GM19324 (cell line): ENCODE results near the gene RFX1.
"Not testable (repeated sequence)": the region's sequence is repeated elsewhere in the genome, so short reads cannot be mapped to it uniquely, and the experiment has no call there.

Experiments used
- ATAC-seq: cut with Tn5 transposase; IDR thresholded peaks from one replicate; pipeline ENCODE4 v1.9.1; 2021; ENCODE audit warnings: mild to moderate bottlenecking, moderate library complexity; ENCODE audit not compliant: unreplicated experiment, low FRiP score

Gene RFX1

DNA sequence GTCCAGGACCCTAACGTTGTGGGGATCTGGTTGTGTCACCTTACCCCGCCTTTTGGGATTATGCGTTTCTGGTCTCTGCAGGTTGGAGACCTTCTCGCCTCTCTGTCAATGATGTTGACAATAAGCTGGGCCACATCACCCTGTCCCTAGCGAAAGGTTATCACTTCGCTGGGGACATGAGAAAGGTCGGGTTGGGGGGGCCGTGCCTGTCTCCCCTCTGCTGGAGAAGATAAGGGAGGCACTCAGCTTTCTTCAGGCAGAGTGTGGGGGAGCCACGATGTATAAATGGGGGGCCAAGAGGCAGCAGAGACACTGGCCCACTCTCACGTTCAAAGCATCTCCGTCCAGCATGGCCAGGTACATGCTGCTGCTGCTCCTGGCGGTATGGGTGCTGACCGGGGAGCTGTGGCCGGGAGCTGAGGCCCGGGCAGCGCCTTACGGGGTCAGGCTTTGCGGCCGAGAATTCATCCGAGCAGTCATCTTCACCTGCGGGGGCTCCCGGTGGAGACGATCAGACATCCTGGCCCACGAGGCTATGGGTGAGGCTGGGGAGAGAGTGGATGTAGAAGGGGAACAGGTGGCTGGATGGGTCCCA is 21.8 kb upstream of the RFX1 start, which contains the start of gene RLN3:
Gene RLN3, plus strand, starts transcription at position 293 of the 595 bp plus-strand sequence. Its CDS starts 57 bp downstream, at position 350.
- no peak for ATAC-seq

GRCh38 chr19:14026652-14027192 is 20.6 kb upstream of the RFX1 start:
- not testable (repeated sequence) for ATAC-seq

DNA sequence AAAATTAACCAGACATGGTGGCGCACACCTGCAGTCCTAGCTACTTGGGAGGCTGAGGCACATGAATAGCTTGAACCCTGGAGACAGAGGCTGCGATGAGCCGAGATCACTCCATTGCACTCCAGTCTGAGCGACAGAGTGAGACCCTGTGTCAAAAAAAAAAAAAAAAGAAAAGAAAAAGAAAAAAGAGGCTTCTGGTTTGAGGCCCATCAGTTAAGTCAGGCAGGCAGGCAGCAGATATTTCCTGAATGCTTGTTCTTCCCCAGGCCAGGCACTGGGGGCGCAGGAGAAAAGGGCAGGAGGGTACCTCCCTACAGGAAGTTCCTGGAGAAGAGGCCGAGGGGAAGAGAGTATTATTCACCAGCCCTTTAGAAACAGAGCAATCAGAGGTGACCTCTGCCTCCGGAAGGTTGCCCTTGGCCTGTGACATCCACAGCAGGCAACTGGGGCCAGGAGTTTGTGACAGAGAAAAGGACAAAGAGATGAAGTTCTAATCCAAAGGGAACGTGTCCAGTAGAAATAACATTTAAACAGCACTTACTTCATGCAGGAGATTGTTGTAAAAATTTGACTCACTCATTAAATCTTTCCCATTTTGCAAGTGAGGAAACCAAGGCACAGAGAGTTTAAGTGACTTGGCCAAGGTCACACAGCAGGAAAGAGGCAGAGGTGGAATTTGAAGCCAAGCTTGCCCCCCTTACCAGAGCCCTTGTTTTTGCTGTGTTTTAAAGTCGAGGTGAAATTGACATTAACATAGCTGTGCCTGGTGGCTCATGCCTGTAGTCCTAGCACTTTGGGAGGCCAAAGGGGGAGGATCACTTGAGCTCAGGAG is 17.5 kb upstream of the RFX1 start:
- no peak for ATAC-seq

DNA sequence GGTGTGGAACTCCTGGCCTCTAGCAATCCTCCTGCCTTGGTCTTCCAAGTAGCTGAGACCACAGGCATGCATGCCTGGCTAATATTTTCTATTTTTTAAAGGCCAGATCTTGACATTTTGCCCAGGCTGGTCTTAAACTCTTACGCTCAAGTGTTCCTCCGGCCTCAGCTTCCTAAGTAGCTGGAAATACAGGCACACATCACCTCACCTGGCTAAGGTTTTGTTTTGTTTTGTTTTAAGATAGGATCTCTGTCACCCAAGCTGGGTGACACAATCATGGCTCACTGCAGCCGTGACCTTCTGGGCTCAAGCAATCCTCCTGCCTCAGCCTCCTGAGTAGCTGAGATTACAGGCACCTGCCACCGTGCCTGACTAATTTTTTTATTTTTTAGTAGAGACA is 16.3 kb upstream of the RFX1 start:
- no peak for ATAC-seq

- no peak for ATAC-seq
Observed at GRCh38 chr19:14021474-14021873, 15.4 kb upstream of the RFX1 start.

- ATAC-seq, result not testable (repeated sequence)
Observed at GRCh38 chr19:14019739-14020138, 13.6 kb upstream of the RFX1 start.

- no peak for ATAC-seq
Observed at GRCh38 chr19:14019100-14019499, 13.0 kb upstream of the RFX1 start.

DNA sequence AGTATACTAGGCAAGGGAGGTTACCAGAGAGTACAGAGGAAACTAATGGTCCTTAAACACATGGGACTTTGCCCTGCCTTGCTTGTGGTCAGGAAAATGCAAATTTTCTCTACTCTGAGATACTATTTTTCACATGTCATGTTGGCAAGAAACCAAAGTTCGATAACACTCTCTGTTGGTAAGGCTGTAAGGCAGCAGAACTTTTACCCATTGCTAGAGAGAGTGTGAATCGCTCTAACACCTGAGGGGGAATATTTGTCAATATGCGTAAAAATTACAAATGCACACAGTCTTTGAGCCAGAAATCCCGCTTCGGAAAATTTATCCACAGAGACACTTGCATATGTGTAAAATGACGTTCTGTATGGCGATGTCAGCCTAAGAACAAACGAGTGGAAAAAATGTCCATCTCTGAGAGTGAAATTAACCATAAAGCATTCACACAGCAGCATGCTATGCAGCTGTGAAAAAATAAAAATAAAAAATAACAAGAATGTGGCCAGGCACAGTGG is 9.5 kb upstream of the RFX1 start:
- ATAC-seq, result peak; percentile 83

GRCh38 chr19:14012378-14012915 is 6.3 kb upstream of the RFX1 start:
- ATAC-seq, result no peak

DNA sequence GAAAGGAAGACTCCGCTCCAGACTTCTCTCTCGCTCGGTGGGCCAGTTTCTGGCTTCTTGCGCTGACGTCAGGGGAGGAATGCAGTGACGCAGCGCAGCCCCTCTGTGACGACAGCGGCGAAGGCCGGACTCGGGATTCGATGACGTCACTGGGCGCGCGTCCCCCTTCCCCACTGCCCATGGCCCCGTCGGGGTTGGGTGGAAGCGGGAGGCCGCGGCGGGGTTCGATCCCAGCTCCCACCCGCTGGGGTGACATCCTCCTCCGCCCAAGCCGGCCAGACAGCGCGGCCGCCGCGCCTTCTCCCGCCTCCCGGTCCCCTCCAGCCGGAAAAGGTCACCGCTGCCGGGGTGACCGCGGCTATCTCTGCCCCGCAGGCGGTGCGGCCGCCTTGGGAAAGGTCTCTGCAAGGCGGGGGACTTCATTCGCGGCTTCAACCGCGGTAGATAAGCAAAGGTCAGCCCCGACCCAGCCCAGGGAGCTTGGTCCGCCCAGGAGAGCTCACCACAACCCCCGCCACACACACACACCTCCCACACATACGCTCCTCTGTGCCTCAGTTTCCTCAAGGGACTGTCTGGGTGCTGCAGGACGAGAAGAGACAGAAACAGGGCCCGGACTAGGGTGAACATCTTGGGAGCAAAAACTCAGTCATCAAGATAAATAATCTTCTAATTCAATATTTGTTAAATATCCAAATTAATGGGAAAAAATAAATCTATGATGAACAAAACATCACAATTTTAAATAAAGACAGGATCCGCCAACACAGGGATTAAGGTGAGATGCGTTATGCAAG is 844 bp upstream of the RFX1 start:
- peak; percentile 49 for ATAC-seq

DNA sequence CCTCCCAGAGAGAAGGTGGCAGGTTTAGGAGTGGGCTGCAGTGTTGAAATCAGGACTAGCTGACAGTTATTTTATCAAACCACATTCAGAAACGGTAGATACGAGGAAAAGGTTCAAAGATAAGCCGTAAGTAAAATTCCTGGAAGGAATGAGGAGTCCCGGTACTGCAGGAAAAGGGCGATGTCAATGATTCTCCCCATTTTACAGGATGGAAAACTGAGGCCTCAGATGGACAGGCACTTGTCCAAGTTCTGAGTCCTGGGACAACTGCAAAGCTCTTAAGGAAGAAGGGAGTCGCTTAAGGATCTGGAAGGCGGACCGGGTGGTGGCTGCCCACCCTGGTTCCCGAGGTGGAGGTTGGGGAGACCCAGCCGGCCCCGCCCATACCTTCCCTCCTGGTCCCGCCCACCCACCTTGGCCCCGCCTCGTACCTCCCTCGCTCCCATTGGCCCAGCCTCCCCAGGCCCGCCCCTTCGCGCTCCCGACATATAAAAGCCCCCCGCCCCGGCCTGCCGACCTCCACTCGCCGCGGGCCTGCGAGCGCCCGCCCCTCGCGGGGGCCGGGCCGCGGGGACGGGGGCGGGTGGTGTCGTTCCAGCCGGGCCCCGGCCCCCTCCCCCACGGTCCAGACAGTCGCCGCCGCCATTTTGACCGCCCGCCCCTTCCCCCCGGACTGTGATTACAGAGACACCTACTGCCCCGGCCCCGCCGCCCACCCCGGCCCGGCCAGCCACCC is 603 bp downstream of the RFX1 start:
- peak; percentile 48 for ATAC-seq

DNA sequence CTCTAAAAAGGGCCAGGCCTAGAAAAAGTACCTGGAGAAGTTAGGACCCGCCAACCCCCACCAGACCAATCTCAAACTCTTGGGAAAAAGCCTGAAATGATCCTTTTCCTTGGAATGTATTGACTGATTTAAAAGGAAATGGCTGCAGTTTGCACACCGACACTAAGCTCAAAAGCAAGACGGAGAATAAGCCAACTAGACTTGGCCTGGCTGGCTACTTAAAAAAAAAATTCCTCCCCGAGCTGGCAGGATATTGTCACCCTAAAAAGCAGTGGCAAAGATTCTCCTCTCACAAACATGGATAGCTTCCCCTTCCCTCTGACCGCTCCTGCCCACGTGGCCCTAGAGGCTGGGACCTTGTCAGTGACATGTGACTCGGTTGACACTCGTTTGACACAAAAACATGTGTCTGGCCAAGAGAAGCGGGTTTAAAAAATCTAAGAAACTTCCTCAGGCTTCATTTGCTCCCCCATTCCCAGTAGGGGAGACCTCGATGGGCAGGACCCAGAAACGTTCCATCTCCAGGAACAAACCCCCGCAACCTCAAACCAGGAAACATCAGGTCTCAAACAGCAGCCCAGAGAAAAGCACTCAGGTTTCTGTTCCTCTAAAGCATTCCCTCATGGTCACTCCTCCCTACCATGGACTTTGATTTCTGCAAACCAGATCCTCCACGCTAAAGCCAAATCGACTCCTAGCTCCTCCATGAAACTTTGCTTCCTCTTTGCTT is 1.3 kb downstream of the RFX1 start:
- ATAC-seq, result no peak

- no peak for ATAC-seq
Observed at GRCh38 chr19:14003251-14004055, 2.7 kb downstream of the RFX1 start.

GRCh38 chr19:14002571-14003250 is 3.4 kb downstream of the RFX1 start:
- no peak for ATAC-seq

- no peak for ATAC-seq
Observed at GRCh38 chr19:14000691-14001375, 5.3 kb downstream of the RFX1 start.

DNA sequence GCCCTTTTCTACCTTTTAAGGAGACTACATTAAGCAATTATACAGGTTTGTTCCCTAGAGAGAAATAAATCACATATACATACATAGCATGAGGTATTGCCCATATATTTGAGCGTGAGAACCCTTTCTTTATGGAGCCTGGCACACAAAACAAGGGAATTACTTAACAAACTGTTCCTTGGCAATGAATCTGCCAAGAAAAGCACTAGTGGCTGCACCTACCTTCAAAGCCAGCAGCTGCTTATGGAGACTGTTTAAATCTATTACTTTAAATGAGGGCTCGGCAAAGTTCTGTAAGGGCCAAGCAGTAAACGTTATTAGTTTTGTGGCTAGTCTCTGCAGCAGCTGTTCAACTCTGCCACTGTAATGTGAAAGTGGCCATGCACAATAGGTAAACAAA is 7.0 kb downstream of the RFX1 start:
- ATAC-seq, result no peak

DNA sequence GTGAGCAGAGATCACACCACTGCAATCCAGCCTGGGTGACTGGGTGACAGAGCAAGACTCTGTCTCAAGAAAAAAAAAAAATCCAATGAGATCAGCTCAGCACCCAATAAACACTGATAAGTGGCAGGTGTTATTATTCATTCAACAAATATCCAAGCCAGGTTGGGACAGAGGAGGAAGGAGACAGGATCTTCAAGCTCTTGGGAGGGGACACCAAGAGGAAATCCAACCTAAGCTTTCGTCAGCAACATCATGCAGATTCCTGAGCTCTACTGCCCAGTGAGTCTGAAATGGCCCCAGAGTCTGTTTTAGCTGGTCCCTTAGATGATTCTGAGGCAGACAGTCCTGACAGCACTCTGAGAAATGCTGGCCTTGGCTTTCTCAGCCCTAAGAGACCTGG is 7.7 kb downstream of the RFX1 start:
- ATAC-seq, result no peak
